ENCODE measurements around the gene NDUFV3. TPM values are rescaled to one million over a fixed set of nuclear protein-coding genes. Genes with fewer than 3 reads are reported as not detected.
"Not testable (repeated sequence)": the region's sequence is repeated elsewhere in the genome, so short reads cannot be mapped to it uniquely, and the experiment has no call there.

The NDUFV3 gene
- polyA plus RNA-seq, 1 donor (not counting 4 experiments of a cell fraction or from before 2014, with no cell fraction given): 28.9 TPM

GRCh38 chr21:42937960-42938605, 45.0 kb downstream of the NDUFV3 start:
- H2AFZ ChIP-seq (ENCODE audit: control insufficient read depth, low read length): no peak overlapping the region
- H3K9ac ChIP-seq (ENCODE audit: control insufficient read depth, extremely low read depth, insufficient read depth, low read length): no peak overlapping the region
- H3K4me3 ChIP-seq (ENCODE audit: control insufficient read depth in 2 of 3, extremely low read depth in 1 of 3, insufficient read depth in 2 of 3, low read depth in 1 of 3, low read length in 3 of 3): no peak overlapping the region
- no peaks in the 10 kb centered on the region for H3K79me2 ChIP-seq (ENCODE audit: control insufficient read depth, insufficient read depth, low read length)
- no peak for DNase-seq (ENCODE audit: low read depth, low spot score)
- no peak overlapping the region for H3K27ac ChIP-seq (ENCODE audit: control insufficient read depth, insufficient read depth, low read length)
- H3K36me3 ChIP-seq (ENCODE audit: control insufficient read depth in 2 of 2, extremely low read depth in 1 of 2, insufficient read depth in 2 of 2, low read length in 2 of 2): no peaks in the 10 kb centered on the region
- H3K9me1 ChIP-seq (ENCODE audit: control insufficient read depth, extremely low read depth, insufficient read depth, low read length): no peaks in the 10 kb centered on the region
- H3K9me3 ChIP-seq (ENCODE audit: control insufficient read depth, low read depth, low read length): peaks cover 3% of the 10 kb centered on the region
- H4K20me1 ChIP-seq (ENCODE audit: control insufficient read depth, extremely low read depth, insufficient read depth, low read length): no peaks in the 10 kb centered on the region
- TF ChIP-seq, protein P1, sequence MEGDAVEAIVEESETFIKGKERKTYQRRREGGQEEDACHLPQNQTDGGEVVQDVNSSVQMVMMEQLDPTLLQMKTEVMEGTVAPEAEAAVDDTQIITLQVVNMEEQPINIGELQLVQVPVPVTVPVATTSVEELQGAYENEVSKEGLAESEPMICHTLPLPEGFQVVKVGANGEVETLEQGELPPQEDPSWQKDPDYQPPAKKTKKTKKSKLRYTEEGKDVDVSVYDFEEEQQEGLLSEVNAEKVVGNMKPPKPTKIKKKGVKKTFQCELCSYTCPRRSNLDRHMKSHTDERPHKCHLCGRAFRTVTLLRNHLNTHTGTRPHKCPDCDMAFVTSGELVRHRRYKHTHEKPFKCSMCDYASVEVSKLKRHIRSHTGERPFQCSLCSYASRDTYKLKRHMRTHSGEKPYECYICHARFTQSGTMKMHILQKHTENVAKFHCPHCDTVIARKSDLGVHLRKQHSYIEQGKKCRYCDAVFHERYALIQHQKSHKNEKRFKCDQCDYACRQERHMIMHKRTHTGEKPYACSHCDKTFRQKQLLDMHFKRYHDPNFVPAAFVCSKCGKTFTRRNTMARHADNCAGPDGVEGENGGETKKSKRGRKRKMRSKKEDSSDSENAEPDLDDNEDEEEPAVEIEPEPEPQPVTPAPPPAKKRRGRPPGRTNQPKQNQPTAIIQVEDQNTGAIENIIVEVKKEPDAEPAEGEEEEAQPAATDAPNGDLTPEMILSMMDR (optimal IDR thresholded peaks at IDR 0.05 in 1 of 3, IDR thresholded peaks at IDR 0.05 in 1 of 3, conservative IDR thresholded peaks at IDR 0.05 in 1 of 3; ENCODE audit: extremely low read depth in 1 of 3, insufficient read depth in 2 of 3, low read length in 3 of 3): no peak
- TF ChIP-seq EZH2 (IDR thresholded peaks at IDR 0.05; ENCODE audit: low read length): no peak
- no peak overlapping the region for H3K4me2 ChIP-seq (ENCODE audit: control insufficient read depth, extremely low read depth, insufficient read depth, low read depth, low read length)
- no peaks in the 10 kb centered on the region for H3K27me3 ChIP-seq (ENCODE audit: control insufficient read depth, extremely low read depth, insufficient read depth, low read length)
- dilution Hi-C loops (cut with MboI; ENCODE audit: extremely low pct_ligation_motif_present, low sequenced_read_pairs): no loop called here
- peaks cover 11% of the 10 kb centered on the region for H3K4me1 ChIP-seq (ENCODE audit: control insufficient read depth, extremely low read depth, insufficient read depth, low read length)
- FAIRE-seq: no peak

DNA sequence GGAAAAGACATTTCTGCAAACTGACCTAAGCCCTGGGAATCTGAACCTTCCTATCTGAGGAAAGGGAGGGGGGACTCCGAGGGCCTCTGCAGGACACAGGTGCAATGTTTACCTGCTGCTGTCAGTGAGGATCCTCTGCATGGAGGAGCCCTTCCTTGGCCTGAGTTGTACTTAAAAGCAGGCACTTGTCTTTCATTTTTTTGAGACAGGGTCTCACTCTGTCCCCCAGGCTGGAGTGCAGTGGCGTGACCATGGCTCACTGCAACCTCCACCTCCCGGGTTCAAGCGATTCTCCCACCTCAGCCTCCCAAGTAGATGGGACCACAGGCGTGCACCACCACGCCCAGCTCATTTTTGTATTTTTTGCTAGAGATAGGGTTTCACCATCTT, 45.5 kb downstream of the NDUFV3 start:
- dilution Hi-C loops (cut with MboI; ENCODE audit: extremely low pct_ligation_motif_present, low sequenced_read_pairs); H3K36me3 ChIP-seq (ENCODE audit: control insufficient read depth in 2 of 2, extremely low read depth in 1 of 2, insufficient read depth in 2 of 2, low read length in 2 of 2); H2AFZ ChIP-seq (ENCODE audit: control insufficient read depth, low read length); H3K27me3 ChIP-seq (ENCODE audit: control insufficient read depth, extremely low read depth, insufficient read depth, low read length); FAIRE-seq; H3K9me3 ChIP-seq (ENCODE audit: control insufficient read depth, low read depth, low read length); H3K4me2 ChIP-seq (ENCODE audit: control insufficient read depth, extremely low read depth, insufficient read depth, low read depth, low read length); H3K27ac ChIP-seq (ENCODE audit: control insufficient read depth, insufficient read depth, low read length); H3K4me3 ChIP-seq (ENCODE audit: control insufficient read depth in 2 of 3, extremely low read depth in 1 of 3, insufficient read depth in 2 of 3, low read depth in 1 of 3, low read length in 3 of 3); H3K79me2 ChIP-seq (ENCODE audit: control insufficient read depth, insufficient read depth, low read length); H3K9me1 ChIP-seq (ENCODE audit: control insufficient read depth, extremely low read depth, insufficient read depth, low read length); H4K20me1 ChIP-seq (ENCODE audit: control insufficient read depth, extremely low read depth, insufficient read depth, low read length); DNase-seq (ENCODE audit: low read depth, low spot score); H3K9ac ChIP-seq (ENCODE audit: control insufficient read depth, extremely low read depth, insufficient read depth, low read length): not testable (repeated sequence)
- H3K4me1 ChIP-seq (ENCODE audit: control insufficient read depth, extremely low read depth, insufficient read depth, low read length): peaks cover 11% of the 10 kb centered on the region
